Peyer's patch (tissue), 4 donors: ENCODE results near the gene IRX1.

Experiments used
- CTCF ChIP-seq, 6 experiments: fragments of 450-650 bp in 4 of 6; fragments of 200-600 bp in 2 of 6; sonication (generic) in 1 of 6; IDR thresholded peaks; one replicate each; pipeline ENCODE4 v1.5.1; 2017 to 2019; ENCODE audit warnings: antibody characterized with exemption in 6 of 6, mild to moderate bottlenecking in 3 of 6, moderate library complexity in 1 of 6
- POLR2A ChIP-seq, 2 donors: fragments of 450-650 bp; IDR thresholded peaks; one replicate each; pipeline ENCODE4 v1.5.1; 2017; ENCODE audit warnings: antibody characterized with exemption in 2 of 2, mild to moderate bottlenecking in 2 of 2, moderate library complexity in 2 of 2

- no peak for TF ChIP-seq CTCF (IDR thresholded peaks at IDR 0.05)
- no peak for TF ChIP-seq POLR2A (IDR thresholded peaks at IDR 0.05)
These were observed 1.1 kb upstream of the IRX1 start for GRCh38 chr5:3594510-3595005.
